GM23338 (cell line): ENCODE results near the gene CA7. TPM values are rescaled to one million over a fixed set of nuclear protein-coding genes. Genes with fewer than 3 reads are reported as not detected.
A peak's percentile ranks its signal among the peaks of the same experiment; 100 is the strongest.

Experiments
- ATAC-seq: fragments of 200-7000 bp; cut with Tn5 transposase; 3 replicates; pipeline ENCODE4 v1.9.1; 2020
- DNase-seq: peaks from one replicate; pipeline ENCODE4 v3.0.0-alpha.2; 2015; ENCODE audit warnings: low spot score
- H2AFZ ChIP-seq: fragments of 200-600 bp; sonication (generic); 2 replicates; pipeline ENCODE4 v1.8.0; 2016; ENCODE audit warnings: antibody characterized with exemption, mild to moderate bottlenecking, moderate library complexity
- H3F3A ChIP-seq: fragments of 200-600 bp; sonication (generic); replicated peaks from 2 replicates; pipeline ENCODE4 v1.8.0; 2017; ENCODE audit warnings: antibody characterized with exemption, mixed run types, low read depth
- H3K27ac ChIP-seq: fragments of 200-600 bp; sonication (generic); 2 replicates; pipeline ENCODE4 v1.6.1; 2016; ENCODE audit warnings: low read depth
- H3K27me3 ChIP-seq: fragments of 200-600 bp; sonication (generic); 2 replicates; pipeline ENCODE4 v1.8.0; 2016; ENCODE audit warnings: mild to moderate bottlenecking, mixed run types, moderate library complexity; ENCODE audit not compliant: insufficient read depth
- H3K36me3 ChIP-seq: fragments of 200-600 bp; sonication (generic); 2 replicates; pipeline ENCODE4 v1.8.0; 2016; ENCODE audit warnings: mild to moderate bottlenecking; ENCODE audit not compliant: insufficient read depth
- H3K4me1 ChIP-seq: fragments of 200-600 bp; sonication (generic); 2 replicates; pipeline ENCODE4 v1.8.0; 2016; ENCODE audit warnings: mild to moderate bottlenecking, moderate library complexity; ENCODE audit not compliant: insufficient read depth
- H3K4me2 ChIP-seq: fragments of 200-600 bp; sonication (generic); 2 replicates; pipeline ENCODE4 v1.7.1; 2017; ENCODE audit warnings: mixed run types
- H3K4me3 ChIP-seq: fragments of 200-600 bp; sonication (generic); 2 replicates; pipeline ENCODE4 v1.6.1; 2016; ENCODE audit warnings: mixed run types
- H3K79me2 ChIP-seq: fragments of 200-600 bp; sonication (generic); replicated peaks from 2 replicates; pipeline ENCODE4 v1.8.0; 2017; ENCODE audit warnings: mild to moderate bottlenecking; ENCODE audit not compliant: insufficient read depth
- H3K9me2 ChIP-seq: fragments of 200-600 bp; sonication (generic); 2 replicates; pipeline ENCODE4 v1.8.0; 2017; ENCODE audit not compliant: insufficient read depth
- H4K20me1 ChIP-seq: fragments of 200-600 bp; sonication (generic); replicated peaks from 2 replicates; pipeline ENCODE4 v1.8.0; 2017; ENCODE audit warnings: mild to moderate bottlenecking; ENCODE audit not compliant: insufficient read depth
- H3K27ac Mint-ChIP-seq: 2 replicates; pipeline ENCODE4 v1.8.0; 2020; ENCODE audit warnings: inconsistent platforms, mild to moderate bottlenecking, moderate library complexity, mixed read lengths
- H3K27me3 Mint-ChIP-seq: 3 replicates; pipeline ENCODE4 v1.8.0; 2022; ENCODE audit warnings: low read depth, mild to moderate bottlenecking, moderate library complexity, mixed read lengths, inconsistent platforms; ENCODE audit not compliant: insufficient read depth, poor library complexity
- H3K36me3 Mint-ChIP-seq: 3 replicates; pipeline ENCODE4 v1.8.0; 2021; ENCODE audit warnings: low read depth, mild to moderate bottlenecking, inconsistent platforms, moderate library complexity, mixed read lengths
- H3K4me1 Mint-ChIP-seq: 3 replicates; pipeline ENCODE4 v1.8.0; 2020; ENCODE audit warnings: mild to moderate bottlenecking, inconsistent platforms, mixed read lengths
- H3K4me3 Mint-ChIP-seq: 3 replicates; pipeline ENCODE4 v1.8.0; 2021; ENCODE audit warnings: moderate library complexity, mild to moderate bottlenecking, inconsistent platforms, mixed read lengths
- H3K9me3 Mint-ChIP-seq: 3 replicates; pipeline ENCODE4 v1.8.0; 2020; ENCODE audit warnings: moderate library complexity, mild to moderate bottlenecking, inconsistent platforms, mixed read lengths
- CREB1 ChIP-seq: fragments of 250-450 bp; sonication (Bioruptor Pico); IDR thresholded peaks from 2 replicates; pipeline ENCODE4 v1.5.0; 2020; ENCODE audit warnings: low read depth, mild to moderate bottlenecking, moderate library complexity
- EZH2 ChIP-seq: fragments of 200-600 bp; sonication (generic); IDR thresholded peaks from one replicate; pipeline ENCODE4 v1.8.0; 2017; ENCODE audit warnings: antibody characterized with exemption, mild to moderate bottlenecking, low read depth; ENCODE audit not compliant: unreplicated experiment
- EZH2phosphoT487 ChIP-seq: fragments of 200-600 bp; sonication (generic); IDR thresholded peaks from one replicate; pipeline ENCODE4 v1.8.1; 2018; ENCODE audit warnings: antibody characterized with exemption; ENCODE audit not compliant: unreplicated experiment
- JUNB ChIP-seq: IDR thresholded peaks from one replicate; pipeline ENCODE4 v1.6.1; 2016; ENCODE audit warnings: antibody characterized with exemption; ENCODE audit not compliant: unreplicated experiment
- NANOG ChIP-seq: IDR thresholded peaks from 2 replicates; pipeline ENCODE4 v1.6.1; 2016; ENCODE audit warnings: antibody characterized with exemption, borderline replicate concordance
- POLR2AphosphoS5 ChIP-seq: IDR thresholded peaks from 2 replicates; pipeline ENCODE4 v1.6.1; 2016; ENCODE audit warnings: antibody characterized with exemption, low read depth
- STAT1 ChIP-seq: IDR thresholded peaks from one replicate; pipeline ENCODE4 v1.6.1; 2016; ENCODE audit warnings: antibody characterized with exemption; ENCODE audit not compliant: unreplicated experiment
- ZNF331 ChIP-seq: fragments of 250-450 bp; sonication (Bioruptor Pico); IDR thresholded peaks from 2 replicates; pipeline ENCODE4 v1.5.0; 2020; ENCODE audit warnings: low read depth, mild to moderate bottlenecking, moderate library complexity
- polyA plus RNA-seq: library from polyadenylated mRNA; unstranded; fragments of >200 nt; fragmentation: Nextera tagmentation; extraction: Ambion mirVana; gene quantifications from 2 replicates; pipeline ENCODE4 v1.2.1, GENCODE V29; 2016
- total RNA-seq: library from RNA; depleted of rRNA; stranded (reverse); fragments of >200 nt; shearing (Covaris generic); gene quantifications from 2 replicates; pipeline ENCODE4 v1.2.3, GENCODE V29; 2014
- TF ChIP-seq, protein P1 (sequence below): IDR thresholded peaks from one replicate; pipeline ENCODE4 v1.6.1; 2018; ENCODE audit warnings: antibody characterized with exemption; ENCODE audit not compliant: unreplicated experiment
- TF ChIP-seq, protein P2 (sequence below): fragments of 250-450 bp; sonication (Bioruptor Pico); IDR thresholded peaks from 2 replicates; pipeline ENCODE4 v1.5.0; 2020; ENCODE audit warnings: mild to moderate bottlenecking, moderate library complexity
- TF ChIP-seq, protein P3 (sequence below), 2 experiments: fragments of 200-600 bp in 1 of 2; sonication (generic) in 1 of 2; conservative IDR thresholded peaks; 2 replicates each; pipeline versions ENCODE4 v1.5.1 to v1.6.1; 2016 to 2017; ENCODE audit warnings: antibody characterized with exemption in 2 of 2, low read depth in 2 of 2, mild to moderate bottlenecking in 2 of 2, moderate library complexity in 1 of 2

CA7 gene
- total and polyA plus RNA-seq, 2 experiments from 2014 or later: 2.1 to 2.8 TPM

DNA sequence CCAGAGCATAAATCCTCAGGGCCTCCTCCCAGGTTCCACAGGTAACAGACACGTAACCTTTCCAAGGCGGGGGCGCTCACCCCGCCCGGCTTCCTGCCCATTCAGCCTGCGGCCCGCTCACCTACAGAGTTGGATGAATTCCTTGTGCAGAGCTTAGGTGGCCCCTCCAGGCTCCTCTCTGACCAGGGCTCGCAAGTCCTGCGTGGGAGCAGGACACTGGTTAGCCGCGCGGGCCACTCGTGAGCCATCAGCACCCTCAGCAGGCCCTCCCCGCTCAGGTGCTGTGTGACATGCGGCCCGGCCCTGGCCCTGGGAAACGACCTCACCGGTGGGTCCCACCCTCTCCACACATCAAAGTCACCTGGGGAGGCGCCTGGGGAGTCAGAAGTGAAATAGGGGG lies 43.4 kb upstream of the CA7 start:
- no peak overlapping the region for H3K4me2 ChIP-seq
- TF ChIP-seq ZNF331 (CRISPR knock-in tag) (no peak), CREB1 (no peak), STAT1 (no peak), POLR2AphosphoS5 (no peak), EZH2 (no peak), EZH2phosphoT487 (no peak), NANOG (no peak), JUNB (no peak)
- TF ChIP-seq, protein P1, sequence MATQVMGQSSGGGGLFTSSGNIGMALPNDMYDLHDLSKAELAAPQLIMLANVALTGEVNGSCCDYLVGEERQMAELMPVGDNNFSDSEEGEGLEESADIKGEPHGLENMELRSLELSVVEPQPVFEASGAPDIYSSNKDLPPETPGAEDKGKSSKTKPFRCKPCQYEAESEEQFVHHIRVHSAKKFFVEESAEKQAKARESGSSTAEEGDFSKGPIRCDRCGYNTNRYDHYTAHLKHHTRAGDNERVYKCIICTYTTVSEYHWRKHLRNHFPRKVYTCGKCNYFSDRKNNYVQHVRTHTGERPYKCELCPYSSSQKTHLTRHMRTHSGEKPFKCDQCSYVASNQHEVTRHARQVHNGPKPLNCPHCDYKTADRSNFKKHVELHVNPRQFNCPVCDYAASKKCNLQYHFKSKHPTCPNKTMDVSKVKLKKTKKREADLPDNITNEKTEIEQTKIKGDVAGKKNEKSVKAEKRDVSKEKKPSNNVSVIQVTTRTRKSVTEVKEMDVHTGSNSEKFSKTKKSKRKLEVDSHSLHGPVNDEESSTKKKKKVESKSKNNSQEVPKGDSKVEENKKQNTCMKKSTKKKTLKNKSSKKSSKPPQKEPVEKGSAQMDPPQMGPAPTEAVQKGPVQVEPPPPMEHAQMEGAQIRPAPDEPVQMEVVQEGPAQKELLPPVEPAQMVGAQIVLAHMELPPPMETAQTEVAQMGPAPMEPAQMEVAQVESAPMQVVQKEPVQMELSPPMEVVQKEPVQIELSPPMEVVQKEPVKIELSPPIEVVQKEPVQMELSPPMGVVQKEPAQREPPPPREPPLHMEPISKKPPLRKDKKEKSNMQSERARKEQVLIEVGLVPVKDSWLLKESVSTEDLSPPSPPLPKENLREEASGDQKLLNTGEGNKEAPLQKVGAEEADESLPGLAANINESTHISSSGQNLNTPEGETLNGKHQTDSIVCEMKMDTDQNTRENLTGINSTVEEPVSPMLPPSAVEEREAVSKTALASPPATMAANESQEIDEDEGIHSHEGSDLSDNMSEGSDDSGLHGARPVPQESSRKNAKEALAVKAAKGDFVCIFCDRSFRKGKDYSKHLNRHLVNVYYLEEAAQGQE: no peak
- TF ChIP-seq, protein P2, sequence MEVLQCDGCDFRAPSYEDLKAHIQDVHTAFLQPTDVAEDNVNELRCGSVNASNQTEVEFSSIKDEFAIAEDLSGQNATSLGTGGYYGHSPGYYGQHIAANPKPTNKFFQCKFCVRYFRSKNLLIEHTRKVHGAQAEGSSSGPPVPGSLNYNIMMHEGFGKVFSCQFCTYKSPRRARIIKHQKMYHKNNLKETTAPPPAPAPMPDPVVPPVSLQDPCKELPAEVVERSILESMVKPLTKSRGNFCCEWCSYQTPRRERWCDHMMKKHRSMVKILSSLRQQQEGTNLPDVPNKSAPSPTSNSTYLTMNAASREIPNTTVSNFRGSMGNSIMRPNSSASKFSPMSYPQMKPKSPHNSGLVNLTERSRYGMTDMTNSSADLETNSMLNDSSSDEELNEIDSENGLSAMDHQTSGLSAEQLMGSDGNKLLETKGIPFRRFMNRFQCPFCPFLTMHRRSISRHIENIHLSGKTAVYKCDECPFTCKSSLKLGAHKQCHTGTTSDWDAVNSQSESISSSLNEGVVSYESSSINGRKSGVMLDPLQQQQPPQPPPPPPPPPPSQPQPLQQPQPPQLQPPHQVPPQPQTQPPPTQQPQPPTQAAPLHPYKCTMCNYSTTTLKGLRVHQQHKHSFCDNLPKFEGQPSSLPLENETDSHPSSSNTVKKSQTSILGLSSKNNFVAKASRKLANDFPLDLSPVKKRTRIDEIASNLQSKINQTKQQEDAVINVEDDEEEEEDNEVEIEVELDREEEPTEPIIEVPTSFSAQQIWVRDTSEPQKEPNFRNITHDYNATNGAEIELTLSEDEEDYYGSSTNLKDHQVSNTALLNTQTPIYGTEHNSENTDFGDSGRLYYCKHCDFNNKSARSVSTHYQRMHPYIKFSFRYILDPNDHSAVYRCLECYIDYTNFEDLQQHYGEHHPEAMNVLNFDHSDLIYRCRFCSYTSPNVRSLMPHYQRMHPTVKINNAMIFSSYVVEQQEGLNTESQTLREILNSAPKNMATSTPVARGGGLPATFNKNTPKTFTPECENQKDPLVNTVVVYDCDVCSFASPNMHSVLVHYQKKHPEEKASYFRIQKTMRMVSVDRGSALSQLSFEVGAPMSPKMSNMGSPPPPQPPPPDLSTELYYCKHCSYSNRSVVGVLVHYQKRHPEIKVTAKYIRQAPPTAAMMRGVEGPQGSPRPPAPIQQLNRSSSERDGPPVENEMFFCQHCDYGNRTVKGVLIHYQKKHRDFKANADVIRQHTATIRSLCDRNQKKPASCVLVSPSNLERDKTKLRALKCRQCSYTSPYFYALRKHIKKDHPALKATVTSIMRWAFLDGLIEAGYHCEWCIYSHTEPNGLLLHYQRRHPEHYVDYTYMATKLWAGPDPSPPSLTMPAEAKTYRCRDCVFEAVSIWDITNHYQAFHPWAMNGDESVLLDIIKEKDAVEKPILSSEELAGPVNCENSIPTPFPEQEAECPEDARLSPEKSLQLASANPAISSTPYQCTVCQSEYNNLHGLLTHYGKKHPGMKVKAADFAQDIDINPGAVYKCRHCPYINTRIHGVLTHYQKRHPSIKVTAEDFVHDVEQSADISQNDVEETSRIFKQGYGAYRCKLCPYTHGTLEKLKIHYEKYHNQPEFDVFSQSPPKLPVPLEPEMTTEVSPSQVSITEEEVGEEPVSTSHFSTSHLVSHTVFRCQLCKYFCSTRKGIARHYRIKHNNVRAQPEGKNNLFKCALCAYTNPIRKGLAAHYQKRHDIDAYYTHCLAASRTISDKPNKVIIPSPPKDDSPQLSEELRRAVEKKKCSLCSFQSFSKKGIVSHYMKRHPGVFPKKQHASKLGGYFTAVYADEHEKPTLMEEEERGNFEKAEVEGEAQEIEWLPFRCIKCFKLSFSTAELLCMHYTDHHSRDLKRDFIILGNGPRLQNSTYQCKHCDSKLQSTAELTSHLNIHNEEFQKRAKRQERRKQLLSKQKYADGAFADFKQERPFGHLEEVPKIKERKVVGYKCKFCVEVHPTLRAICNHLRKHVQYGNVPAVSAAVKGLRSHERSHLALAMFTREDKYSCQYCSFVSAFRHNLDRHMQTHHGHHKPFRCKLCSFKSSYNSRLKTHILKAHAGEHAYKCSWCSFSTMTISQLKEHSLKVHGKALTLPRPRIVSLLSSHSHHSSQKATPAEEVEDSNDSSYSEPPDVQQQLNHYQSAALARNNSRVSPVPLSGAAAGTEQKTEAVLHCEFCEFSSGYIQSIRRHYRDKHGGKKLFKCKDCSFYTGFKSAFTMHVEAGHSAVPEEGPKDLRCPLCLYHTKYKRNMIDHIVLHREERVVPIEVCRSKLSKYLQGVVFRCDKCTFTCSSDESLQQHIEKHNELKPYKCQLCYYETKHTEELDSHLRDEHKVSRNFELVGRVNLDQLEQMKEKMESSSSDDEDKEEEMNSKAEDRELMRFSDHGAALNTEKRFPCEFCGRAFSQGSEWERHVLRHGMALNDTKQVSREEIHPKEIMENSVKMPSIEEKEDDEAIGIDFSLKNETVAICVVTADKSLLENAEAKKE (CRISPR knock-in tag): no peak
- TF ChIP-seq, protein P3, sequence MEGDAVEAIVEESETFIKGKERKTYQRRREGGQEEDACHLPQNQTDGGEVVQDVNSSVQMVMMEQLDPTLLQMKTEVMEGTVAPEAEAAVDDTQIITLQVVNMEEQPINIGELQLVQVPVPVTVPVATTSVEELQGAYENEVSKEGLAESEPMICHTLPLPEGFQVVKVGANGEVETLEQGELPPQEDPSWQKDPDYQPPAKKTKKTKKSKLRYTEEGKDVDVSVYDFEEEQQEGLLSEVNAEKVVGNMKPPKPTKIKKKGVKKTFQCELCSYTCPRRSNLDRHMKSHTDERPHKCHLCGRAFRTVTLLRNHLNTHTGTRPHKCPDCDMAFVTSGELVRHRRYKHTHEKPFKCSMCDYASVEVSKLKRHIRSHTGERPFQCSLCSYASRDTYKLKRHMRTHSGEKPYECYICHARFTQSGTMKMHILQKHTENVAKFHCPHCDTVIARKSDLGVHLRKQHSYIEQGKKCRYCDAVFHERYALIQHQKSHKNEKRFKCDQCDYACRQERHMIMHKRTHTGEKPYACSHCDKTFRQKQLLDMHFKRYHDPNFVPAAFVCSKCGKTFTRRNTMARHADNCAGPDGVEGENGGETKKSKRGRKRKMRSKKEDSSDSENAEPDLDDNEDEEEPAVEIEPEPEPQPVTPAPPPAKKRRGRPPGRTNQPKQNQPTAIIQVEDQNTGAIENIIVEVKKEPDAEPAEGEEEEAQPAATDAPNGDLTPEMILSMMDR (conservative IDR thresholded peaks at IDR 0.05; ENCODE audit: low read depth in 2 of 2): no peak
- H3K27ac Mint-ChIP-seq: no peak overlapping the region
- peaks cover 5% of the 10 kb centered on the region for H3K27me3 Mint-ChIP-seq
- H3K79me2 ChIP-seq: no peaks in the 10 kb centered on the region
- no peaks in the 10 kb centered on the region for H3K9me2 ChIP-seq
- no peak overlapping the region for H3K27ac ChIP-seq
- peaks cover 30% of the 10 kb centered on the region for H3K36me3 Mint-ChIP-seq
- ATAC-seq (peak; percentile 48), DNase-seq (peak; percentile 17)
- no peak overlapping the region for H3K4me3 ChIP-seq
- H2AFZ ChIP-seq: no peak overlapping the region
- 0 out of 2 replicates have a peak, but pooled peaks cover 4% of the 10 kb centered on the region for H3F3A ChIP-seq
- H3K4me1 ChIP-seq: no peaks in the 10 kb centered on the region
- H4K20me1 ChIP-seq: peaks cover 6% of the 10 kb centered on the region; the same call in 1 of the 2 replicates
- no peaks in the 10 kb centered on the region for H3K9me3 Mint-ChIP-seq
- no peaks in the 10 kb centered on the region for H3K27me3 ChIP-seq
- H3K4me1 Mint-ChIP-seq: no peaks in the 10 kb centered on the region
- H3K36me3 ChIP-seq: peaks cover 34% of the 10 kb centered on the region
- no peak overlapping the region for H3K4me3 Mint-ChIP-seq
